Inferior parietal cortex (tissue), 1 donor: Measurements from ENCODE around the gene EDEM1.
A peak's percentile ranks its signal among the peaks of the same experiment; 100 is the strongest.
"Not testable (repeated sequence)": the region's sequence is repeated elsewhere in the genome, so short reads cannot be mapped to it uniquely, and the experiment has no call there.

Experiments used
- DNase-seq: peaks from one replicate; pipeline ENCODE4 v3.0.0-alpha.2; 2016; ENCODE audit errors: extremely low spot score

The EDEM1 gene

DNA sequence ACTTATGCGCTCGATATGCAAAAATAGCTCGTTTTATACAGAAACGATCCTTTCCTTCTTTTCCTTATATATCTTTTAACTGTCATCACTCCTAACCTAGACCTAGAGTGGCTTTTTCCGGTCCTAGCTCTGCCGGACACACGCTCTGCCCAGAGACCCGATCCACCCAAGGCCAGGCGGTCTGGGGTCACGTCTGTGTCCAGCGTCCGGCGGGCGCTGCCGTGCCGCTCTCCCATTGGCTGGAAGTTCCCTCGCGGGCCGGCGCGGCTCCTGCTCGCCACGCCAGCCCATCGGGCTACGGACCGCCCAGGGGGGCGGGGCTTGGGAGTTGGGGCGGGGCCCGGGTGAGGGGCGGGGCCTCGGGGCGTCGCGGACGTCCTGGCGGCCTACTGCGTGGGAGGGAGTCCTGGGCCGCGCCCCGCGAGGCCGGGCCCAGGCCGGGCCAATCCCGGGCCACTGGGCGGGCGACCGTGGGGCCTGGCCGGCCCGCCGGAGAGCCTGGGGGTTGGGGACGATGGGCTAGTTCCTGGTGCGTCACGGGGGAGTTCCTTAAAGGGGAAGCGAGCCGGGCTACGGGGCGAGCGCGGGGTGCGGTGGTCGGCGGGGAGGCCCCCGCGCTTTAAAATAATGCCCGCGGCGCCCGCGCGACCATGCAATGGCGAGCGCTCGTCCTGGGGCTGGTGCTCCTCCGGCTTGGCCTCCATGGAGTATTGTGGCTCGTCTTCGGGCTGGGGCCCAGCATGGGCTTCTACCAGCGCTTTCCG lies at the start of gene EDEM1:
Gene EDEM1, plus strand, starts transcription at position 552 of the 764 bp plus-strand sequence. Its CDS starts 99 bp downstream, at position 651.
- DNase-seq = peak; percentile 87

DNA sequence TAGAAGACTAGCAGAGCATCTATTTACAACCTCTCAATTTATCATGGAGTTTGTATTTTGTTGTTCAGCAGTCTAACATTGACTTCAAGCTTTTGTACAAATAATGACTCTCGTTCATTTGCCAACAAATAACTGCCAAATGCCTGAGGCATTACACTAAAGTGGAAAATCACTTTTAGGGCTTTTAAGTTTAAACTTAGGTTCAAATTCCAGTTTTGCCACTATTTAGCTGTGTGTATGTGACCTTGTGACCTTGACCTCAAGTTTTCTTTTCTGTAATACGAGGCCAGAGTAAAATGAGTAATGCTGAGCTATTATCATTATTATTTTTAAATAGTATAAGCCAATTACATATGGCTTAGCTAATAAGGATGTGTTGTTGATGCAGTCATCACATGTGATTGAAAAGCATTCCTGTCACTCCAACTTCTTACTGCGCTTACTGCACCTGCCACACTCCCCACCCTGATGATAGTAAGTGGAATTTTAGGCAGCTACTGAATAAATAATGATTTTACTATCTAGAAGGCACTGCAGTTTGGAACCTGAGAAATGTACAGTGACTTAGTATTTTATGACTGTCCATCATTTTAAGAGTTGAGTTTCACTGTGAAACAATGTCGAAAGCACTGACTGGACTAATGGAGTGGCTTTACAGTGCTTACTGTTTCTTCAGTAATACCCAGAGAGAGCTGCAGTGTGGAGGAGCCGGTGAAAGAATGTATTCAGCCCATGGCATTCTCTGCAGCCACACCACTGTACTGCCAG lies 49.1 kb upstream of the EDEM1 start:
- no peak for DNase-seq

DNA sequence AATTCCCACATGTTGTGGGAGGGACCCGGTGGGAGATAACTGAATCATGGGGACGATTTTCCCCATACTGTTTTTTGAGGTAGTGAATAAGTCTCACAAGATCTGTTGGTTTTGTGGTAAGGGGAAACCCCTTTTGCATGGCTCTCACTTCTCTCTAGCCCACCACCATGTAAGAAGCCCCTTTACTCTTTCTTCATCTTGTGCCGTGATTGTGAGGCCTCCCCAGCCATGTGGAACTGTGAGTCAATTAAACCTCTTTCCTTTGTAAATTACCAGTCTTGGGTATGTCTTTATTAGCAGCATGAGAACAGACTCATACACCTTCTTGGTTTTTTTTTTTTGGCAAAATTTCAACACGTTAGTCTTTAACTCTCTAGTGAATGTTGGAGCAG lies 47.3 kb upstream of the EDEM1 start:
- no peak for DNase-seq

DNA sequence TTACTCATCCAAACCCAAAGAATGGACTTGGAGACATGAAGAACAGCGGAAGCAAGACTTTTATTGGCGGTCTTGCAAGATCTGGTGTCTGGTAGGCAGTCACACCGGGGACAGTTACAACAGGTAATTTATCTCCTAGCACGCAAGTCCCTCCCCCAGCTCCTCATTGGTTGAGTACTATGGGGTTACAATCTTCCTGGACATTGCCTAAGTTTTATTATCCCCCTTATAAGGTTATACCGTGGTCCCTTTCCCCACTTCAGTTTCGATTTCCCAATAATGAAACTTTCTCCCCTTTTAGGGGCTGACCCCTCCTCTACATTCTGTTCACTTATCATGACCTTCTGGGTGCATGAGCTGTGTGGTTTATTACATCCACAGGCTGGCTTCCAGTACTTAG lies 46.7 kb upstream of the EDEM1 start:
- DNase-seq = no peak

DNA sequence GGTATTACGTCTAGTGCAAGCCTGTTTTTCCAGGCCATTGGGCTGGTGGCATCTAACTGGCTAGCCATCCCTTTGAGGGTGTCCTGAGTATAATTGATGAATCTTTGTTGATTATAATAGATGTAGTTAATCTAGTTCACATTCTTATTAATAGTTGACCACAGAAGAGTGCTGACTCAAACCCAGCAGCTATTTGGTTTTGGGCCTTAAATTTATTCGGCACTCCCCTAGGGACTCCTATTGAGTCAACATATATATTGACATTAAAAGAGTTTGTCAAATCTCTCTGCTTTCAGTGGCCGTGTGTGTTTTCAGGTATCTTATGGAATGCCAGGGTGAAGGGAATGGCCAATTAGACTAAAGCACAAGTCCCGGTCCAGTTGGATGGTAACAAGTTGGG lies 45.7 kb upstream of the EDEM1 start:
- no peak for DNase-seq

DNA sequence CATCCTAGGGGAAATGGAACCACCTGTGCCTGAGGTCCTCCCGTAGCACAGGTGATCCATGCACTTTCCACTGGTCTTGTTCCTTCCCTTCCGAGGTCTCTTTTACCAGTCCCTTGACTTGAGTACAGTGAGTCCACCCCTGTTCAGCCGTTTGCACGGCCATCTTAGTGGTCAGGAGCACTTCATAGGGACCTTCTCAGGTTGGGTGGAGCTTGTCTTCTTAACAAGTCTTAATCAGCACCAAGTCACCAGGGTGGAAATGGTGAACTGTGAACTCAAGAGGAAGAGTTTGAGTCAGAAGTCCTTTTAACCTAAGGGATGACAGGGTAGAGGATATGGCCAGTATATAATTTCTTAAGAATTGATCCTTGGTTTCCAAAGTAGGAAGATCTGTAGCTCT lies 44.0 kb upstream of the EDEM1 start:
- no peak for DNase-seq

DNA sequence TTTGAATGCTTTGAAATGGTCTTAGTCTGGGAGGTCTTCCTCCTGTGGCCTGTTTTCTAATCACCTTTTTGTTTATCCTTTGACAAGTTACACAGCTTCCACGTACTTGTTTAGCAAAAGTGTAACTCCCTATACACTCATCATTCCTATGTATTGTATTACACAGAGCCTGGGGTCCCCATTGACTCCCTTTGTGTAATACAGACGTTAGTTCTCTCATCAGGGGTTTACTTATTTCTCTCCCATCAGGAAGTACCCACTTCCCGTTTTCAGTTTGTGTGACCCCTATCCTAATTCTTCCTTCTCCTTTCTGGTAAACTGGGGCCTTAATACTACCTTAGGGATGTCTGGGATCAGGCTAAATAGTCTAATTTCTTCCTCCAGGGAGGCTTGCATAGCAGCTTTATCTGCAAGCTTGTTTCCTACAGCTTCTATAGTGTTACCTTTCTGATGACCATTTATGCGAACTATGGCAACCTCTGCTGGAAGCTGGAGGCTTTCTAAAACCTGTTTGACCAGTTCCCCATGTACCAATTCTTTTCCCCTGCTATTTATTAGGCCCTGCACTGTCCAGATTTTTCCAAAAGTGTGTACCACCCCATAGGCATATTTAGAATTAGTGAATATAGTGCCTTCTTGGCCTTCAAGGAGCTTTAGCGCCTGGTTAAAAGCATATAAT lies 43.1 kb upstream of the EDEM1 start:
- DNase-seq = no peak

DNA sequence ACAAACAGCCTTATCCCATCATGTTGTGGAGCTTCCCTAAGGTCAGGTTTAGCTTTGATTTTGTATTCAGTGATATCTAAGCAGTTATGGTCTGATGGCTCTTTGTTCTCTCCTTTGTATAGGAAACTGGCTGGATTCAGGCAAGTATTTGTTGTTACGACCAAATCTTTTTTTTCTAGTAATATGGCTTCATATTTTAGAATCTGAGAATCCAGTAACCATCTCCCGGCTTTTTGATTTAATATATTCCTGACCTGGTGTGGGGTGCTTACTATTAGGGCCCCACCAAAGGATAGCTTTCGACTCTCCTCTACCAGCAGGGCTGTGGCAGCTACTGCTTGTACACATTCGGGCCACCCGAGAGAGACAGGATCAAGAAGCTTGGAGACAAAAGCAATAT lies 42.4 kb upstream of the EDEM1 start:
- DNase-seq = no peak

DNA sequence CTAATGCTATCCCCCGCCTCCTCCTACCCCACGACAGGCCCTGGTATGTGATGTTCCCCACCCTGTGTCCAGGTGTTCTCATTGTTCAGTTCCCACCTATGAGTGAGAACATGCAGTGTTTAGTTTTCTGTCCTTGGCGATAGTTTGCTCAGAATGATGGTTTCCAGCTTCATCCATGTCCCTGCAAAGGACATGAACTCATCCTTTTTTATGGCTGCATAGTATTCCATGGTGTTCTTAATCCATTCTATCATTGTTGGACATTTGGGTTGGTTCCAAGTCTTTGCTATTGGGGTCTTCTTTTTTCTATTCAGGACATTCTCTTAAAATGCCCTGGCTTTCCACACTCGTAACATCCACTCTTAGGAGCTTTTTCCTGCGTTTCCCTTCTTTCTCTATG lies 40.4 kb upstream of the EDEM1 start:
- DNase-seq = not testable (repeated sequence)

DNA sequence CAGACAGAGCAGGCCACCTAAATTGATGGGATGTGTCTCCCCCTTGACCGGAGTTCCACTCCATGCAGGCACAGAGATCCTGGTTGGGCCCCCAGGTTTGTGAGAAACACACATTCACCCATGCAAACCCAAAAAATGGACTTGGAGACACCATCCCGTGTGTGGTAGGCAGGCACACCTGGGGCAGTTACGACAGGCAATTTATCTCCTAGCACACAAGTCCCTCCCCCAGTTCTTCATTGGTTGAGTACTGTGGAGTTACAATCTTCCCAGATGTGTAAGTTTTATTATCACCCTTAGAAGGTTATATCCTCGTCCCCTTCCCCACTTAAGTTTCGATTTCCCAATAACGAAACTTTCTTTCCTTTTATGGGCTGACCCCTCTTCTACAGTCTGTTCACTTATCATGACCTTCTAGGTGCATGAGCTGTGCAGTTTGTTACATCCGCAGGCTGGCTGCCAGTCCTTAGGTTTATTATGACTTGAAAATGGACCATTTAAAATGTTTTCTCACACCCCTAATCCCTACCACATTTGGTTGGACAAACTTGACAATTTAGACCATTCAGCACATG lies 38.1 kb upstream of the EDEM1 start:
- DNase-seq = no peak

DNA sequence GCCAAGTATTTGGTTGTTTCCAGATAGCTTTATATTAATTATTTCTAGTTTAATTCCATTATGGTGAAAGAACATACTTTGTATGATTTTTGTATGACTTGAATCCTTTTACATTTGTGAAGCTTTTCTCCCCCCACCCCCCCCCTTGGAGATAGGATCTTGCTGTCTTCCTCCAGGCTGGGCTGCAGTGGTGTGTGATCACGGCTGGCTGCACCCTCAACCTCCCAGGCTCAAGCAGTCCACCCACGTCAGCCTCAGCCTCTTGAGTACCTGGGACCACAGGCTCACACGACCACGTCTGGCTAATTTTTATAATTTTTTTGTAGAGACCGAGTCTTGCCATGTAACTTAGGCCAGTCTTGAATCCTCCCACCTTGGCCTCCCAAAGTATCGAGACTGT lies 35.9 kb upstream of the EDEM1 start:
- DNase-seq = no peak

DNA sequence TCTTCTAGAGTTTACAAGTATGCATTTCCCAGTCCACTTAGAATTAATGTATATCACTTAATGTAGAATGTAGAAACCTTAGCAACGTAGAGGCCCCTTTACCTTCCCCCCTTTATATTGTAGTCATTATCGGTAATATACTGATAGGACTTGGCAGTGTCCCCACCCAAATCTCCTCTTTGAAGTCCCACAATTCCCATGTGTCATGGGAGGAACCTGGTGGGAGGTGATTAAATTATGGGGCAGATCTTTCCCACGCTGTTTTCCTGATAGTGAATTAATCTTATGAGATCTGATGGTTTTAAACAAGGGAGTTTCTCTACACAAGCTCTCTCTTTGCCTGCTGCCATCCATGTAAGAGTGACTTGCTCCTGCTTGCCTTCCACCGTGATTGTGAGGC lies 34.4 kb upstream of the EDEM1 start:
- no peak for DNase-seq

DNA sequence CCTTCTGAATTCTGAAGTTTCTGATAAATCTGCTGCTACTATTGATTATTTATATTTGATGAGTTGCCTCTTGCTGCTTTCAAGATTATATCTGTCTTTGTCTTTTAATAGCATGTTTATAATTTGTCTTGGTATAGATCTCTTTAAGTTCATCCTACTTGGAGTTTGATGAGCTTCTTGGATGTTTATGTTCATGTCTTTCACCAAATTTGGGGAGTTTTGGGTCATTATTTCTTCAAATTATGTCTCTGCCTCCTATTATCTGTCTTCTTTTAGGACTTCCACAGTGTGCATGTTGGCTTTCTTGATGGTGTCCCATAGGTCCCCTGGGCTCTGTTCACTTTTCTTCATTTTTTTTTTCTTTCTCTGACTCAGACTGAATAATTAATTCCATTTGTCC lies 32.3 kb upstream of the EDEM1 start:
- no peak for DNase-seq

DNA sequence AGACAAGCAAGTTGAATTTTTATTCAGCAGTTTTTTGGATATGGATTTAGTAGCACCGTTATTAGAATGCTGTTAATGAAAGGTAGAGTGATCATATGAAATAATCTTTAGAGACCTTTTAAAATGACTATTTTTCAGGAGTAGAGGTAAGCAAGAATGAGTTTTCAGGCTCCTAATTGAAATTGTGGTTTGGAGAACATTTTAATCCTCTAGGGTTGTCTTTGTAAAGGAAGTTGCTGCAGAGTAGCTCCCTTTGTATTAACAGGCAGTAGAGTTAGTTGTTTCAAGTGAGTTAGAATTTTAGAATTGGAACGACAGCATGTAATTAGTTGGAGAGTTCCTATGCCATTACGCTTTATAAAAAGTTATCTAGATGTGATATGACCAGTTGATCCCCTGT lies 27.2 kb upstream of the EDEM1 start:
- no peak for DNase-seq

DNA sequence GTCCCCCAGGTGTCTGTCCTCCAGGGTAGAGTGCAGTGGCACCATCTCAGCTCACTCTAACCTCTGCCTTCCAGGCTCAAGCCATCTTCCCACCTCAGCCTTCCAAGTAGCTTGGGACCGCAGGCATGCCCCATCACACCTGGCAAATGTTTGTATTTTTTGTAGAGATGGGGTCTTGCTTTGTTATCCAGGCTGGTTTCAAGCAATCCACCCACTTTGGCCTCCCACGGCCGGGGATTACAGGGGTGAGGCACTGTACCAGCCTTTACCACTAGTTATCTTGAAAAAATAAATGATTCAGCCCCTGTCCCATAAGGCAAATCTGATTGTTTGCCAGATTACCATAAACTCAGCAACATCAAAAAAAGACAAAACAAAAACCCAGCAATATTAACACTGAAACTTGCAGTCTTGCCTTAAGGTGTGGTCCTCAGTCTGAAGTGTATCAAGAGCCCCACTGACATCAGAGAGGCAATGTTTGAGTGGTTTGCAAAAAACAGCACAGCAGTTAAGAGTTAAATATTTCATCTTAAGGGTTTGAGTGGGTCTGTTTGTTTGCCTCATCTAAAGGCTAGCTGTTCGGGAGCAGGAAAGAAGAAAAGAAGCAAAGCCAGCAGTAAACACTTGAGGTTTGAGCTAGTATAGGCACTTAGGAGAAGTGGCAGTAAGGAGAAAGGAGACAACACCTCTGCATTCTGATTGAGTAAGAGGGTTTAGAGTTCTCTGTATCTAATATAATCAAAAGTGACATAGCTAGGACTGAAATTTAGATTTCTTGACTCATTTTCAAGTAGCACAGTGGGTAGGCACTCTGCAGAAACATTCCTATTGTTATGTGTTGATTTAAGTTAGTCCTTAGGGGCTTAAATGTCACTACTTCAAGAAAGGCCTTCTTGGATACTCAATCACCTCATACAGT lies 26.3 kb upstream of the EDEM1 start:
- no peak for DNase-seq

DNA sequence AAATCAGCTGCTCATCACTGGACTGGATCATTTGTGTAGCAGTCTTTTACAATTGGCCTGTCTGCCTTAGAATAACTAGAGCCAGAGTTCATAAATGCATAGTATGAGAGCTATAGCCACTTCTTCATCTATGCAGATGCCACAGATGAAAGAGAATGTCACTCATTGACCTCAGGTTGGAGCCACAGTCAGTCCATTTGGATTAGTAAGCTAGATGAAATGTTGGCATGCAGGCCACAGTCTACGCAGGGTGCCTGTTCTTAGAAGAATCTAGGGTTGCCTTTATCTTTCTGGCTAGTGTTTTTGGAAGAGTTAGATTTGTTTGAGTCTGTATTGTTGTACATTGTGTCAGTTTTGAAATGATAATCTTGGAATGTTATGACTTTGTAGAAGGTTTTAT lies 25.4 kb upstream of the EDEM1 start:
- DNase-seq = no peak

DNA sequence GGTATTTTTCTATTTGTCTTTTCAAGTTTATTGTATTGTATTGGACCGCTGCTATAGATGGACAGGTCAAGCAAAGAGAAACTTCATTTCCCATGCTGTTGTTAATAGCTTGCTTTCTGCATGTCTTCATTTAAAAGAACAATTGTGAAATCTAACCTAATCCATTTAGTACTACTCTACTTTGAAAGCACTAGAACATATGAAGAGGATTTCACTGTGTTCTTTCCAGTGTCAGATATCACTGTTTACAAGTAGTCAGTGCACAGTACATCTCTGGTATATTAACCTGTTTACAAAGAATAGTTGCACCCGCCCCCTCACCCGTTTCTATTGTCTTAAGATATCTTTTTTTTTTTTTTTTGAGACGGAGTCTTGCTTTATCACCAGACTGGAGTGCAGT lies 21.8 kb upstream of the EDEM1 start:
- no peak for DNase-seq

DNA sequence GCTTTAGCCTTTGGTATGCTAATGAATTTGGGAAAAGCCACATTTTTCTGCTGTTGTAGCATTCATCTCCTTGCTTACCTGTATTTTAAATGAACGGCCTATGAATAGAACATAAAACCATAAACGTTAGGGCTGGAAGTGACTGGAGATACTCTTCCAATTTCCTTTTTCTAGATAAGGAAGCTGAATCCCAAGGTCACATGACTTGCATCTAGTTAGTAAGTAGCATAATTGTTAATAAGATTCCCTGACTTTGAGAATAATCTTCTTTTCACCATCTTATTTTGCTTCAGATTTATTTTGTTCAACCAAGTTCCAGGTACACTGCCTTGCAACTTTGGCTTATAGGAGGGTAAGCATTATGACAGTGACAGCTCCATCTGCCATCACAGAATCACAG lies 20.7 kb upstream of the EDEM1 start:
- no peak for DNase-seq

DNA sequence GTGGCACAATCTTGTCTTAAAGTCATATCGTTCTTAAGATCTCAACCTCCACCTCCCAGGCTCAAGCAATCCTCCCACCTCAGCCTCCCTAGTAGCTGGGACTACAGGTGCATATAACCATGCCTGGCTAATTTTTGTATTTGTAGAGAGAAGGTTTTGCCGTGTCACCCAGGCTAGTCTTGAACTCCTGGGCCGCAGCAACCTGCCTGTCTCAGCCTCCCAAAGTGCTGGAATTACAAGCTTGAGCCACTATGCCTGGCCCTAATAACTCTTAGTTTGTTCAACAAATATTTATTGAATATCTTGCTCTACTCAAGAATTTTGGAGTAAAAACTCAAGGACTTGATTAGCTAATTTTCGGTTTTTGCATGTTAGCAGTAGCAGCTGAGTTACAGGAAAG lies 19.4 kb upstream of the EDEM1 start:
- DNase-seq = no peak

DNA sequence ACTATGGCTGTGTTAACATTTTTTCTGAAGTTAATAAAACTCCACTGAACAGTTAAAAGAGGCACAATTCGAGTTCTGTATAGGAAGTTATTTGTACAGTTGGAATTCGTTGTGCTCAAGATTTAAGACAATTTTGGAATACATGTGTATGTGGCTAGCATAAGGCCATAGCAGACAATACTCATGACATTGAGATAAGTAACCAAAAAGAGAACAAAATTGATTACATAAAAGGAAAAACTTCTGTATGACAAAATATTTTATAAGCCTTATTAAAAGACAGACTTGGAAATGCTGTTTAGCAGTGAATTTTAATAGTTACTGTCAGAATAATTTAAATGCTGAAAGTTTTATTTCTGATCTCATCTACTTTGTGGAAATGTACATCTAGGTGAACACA lies 17.7 kb upstream of the EDEM1 start:
- no peak for DNase-seq

DNA sequence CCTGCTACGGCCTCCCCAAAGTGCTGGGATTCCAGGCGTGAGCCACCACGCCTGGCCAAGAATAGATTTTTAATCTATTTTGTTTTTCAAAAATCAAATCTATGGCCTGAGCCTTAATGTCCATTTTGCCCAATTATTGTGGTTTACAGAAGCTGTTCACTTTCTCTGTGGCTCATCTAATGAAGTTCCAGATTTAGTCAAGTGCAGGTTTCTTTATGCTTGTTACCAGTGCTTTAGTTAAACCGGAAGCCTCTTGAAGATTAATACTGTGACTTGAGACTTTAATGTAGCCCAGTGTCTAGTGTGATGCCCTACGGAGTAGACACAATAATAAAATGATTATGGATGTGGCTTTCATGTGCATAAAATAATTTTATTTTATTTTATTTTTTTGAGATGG lies 16.5 kb upstream of the EDEM1 start:
- no peak for DNase-seq
